GM19023 (cell line): ENCODE results near the gene SCO2.

Source experiments
- ATAC-seq: cut with Tn5 transposase; IDR thresholded peaks from one replicate; pipeline ENCODE4 v1.9.1; 2021; ENCODE audit warnings: mild to moderate bottlenecking, moderate library complexity; ENCODE audit not compliant: unreplicated experiment

The SCO2 gene

DNA sequence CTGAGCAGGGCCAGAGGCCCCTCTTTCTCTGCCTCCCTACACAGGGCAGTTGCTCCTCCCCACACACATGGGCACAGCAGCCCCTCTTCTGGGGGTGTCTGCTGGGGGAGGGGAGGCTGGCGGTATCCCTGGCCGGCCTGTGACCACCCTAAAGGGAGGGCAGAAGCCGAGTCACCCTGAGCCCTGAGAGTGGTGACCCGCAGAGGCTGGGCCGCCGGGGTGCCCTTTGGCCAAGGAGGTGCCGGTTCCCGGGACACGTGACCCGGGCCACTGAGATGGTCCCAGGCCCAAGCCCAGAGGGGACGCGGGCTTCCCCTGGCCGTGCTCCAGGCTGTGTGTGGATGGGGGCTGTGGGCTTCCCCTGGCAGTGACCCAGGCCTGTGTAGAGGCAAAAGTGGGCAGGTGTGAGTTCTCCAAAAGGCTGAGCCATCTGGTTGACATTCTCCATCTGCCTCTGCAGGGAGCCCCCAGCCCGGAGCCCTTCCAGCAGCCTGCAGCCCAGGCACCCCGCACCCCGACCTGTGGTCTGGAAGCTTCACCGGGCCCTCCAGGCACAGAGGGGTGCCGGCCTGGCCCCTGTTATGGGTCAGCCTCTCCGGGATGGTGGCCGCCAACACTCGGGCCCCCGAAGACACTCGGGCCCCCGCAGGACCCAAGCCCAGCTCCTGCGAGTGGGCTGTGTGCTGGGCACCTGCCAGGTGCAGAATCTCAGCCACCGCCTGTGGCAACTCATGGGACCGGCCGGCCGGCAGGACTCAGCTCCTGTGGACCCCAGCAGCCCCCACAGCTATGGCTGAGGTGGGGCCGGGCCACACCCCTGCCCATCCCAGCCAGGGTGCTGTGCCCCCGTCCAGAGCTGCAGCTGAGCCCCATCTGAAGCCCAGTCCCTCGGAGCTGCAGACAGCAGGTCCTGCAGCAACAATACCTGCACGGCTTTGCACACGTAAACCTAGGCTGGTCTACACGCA is 43.0 kb downstream of the SCO2 start:
- ATAC-seq, result no peak

DNA sequence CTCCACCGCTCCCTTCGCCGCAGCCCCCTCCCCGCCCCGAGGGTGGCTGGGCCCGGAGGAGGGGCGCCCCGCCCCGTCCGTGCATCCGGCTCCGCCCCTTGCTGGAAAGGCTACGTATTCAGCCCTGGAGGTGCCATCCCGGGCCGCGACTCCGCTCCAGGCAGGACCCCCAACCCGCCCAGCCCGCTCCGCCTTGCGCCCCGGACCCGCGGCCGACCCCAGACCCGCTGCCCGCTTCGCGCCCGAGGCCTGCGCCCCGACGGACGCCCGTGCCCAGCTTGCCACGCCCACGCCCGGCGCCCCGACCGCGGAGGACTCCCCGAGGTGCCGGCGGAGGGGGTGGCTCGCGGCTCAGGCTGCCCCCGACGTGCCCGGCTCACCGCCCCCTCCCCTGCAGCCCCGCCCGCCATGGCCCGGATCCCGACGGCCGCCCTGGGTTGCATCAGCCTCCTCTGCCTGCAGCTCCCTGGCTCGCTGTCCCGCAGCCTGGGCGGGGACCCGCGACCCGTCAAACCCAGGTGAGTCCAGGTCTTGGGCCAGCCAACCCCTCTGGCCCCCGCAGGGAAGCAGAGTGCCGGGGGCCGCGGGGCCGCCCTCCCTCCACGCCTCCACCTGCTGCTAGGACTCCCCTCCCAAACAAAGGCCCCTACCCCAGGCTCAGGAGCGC is 43.8 kb downstream of the SCO2 start, which contains the start of gene ADM2:
TSS of gene ADM2 (plus strand) at position 104 of the 667 bp plus-strand sequence. CDS start at position 409, 305 bp downstream.
- peak; percentile 47 for ATAC-seq

GRCh38 chr22:50481045-50481439 is 44.4 kb downstream of the SCO2 start:
- no peak for ATAC-seq

GRCh38 chr22:50479721-50480120 is 45.7 kb downstream of the SCO2 start:
- ATAC-seq, result no peak

DNA sequence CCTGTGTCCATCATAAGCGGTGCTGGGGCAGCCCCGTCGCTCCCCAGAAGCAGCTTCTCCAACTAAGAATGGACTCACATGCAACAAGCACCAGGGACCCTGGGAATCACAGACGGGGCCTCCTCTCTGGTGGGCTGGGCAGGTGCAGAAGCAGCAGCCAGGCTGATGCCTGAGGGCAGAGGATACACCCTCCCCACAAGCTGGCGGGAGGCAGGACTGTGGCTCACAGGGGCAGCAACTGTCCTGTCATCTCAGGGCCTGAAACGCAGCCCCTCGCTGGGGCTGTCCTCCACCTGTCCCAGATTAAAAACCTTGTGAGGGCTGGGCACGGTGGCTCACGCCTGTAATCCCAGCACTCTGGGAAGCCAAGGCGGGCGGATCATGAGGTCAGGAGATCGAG is 47.5 kb downstream of the SCO2 start:
- ATAC-seq, result no peak

DNA sequence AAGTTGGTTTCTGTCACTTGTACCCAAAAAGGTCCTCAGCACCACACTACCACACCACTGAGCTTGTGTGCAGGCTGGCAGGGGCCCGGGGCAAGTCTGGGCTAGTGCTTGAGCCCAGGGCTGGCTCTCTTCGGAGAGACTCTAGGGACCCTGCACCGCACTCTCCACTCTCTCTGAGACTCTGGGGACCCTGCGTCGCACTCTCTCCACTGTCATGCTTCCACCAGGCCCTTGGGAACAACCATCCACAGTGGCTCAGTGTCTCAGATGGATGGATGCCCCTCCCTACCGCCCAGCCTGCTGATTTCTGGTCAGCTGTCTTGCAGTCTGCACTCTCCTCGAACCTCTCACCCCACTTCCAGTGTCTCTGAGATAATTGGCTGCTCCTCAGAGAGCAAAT is 48.5 kb downstream of the SCO2 start:
- ATAC-seq, result no peak

GRCh38 chr22:50475652-50476002 is 49.8 kb downstream of the SCO2 start:
- no peak for ATAC-seq

DNA sequence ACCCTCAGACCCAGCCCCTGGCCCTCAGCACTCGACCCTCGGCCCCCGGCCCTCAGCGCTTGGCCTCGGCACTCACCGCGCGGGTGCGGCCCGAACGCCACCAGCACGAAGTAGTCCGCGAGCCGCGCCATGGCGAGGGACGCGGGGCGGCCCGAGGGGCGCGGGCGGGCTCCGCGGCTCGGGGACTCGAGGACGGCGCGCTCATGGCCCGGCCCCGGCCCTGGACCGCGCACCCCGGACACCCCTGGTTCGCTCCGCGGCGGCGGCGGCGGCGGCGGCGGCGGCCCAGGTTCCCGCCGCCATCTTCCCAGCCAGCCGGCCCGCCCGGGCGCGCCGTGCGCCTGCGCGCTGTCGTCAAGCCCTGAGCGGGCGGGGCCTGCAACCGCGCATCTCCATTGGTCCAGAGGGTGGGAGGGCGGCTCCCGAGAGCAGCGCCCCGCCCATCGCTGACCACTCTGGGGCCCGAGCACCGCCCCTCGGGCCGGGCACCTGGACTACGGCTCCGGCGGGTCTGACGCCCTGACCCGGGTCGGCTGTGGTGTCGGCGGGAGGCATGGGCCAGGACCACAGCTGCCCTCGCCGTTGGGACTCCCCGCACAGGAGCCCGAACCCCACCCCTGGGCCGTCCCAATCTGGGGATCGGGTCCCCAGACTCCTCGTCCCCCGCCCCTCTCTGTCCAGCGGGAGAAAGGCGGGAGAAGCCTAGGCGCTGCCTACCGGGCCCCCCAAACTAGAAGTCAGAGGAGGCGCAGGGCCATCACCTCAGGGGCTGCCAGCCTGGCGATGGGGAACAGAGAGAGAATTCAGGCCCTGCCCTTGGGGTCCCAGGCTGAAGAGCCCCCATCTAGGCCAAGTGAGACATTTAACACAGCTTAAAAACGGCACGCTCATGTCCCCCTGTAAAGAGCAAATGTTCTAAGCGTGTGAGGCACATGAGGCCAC is 50.4 kb downstream of the SCO2 start, which contains the start of gene SBF1:
TSS of gene SBF1 (minus strand) at position 326 of the 942 bp plus-strand sequence. CDS start at position 131, 195 bp downstream.
- ATAC-seq, result peak; percentile 77

GRCh38 chr22:50473855-50474671 is 51.3 kb downstream of the SCO2 start:
- no peak for ATAC-seq
